K562 (cell line): Measurements from ENCODE around the gene TRRAP.

Experiments used
- ARNT ChIP-seq, 2 experiments: fragments of 450-650 bp; IDR thresholded peaks; 2 replicates each; pipeline ENCODE4 v1.6.1; 2016; ENCODE audit warnings: mild to moderate bottlenecking in 1 of 2
- CHD7 ChIP-seq: fragments of 200-600 bp; sonication (generic); IDR thresholded peaks from one replicate; pipeline ENCODE4 v1.6.1; 2012; ENCODE audit warnings: mild to moderate bottlenecking, low read depth, low read length, inconsistent platforms
- FOXM1 ChIP-seq, 2 experiments: fragments of 450-650 bp in 1 of 2; sonication (generic) in 1 of 2; formaldehyde crosslinking in 1 of 2; IDR thresholded peaks; 2 replicates each; pipeline versions ENCODE4 v1.6.1 to v1.9.0; 2017 to 2022; ENCODE audit warnings: low read depth in 2 of 2, mild to moderate bottlenecking in 2 of 2, missing genetic modification reagents in 1 of 2, moderate library complexity in 1 of 2
- GABPA ChIP-seq: fragments of 200-800 bp; sonication (Bioruptor generic); conservative IDR thresholded peaks from 2 replicates; pipeline ENCODE4 v1.6.1; 2016; ENCODE audit warnings: low read depth, missing genetic modification characterization, missing compliant biosample characterization
- NRF1 ChIP-seq, 2 experiments: fragments of 450-650 bp; IDR thresholded peaks in 1 of 2; conservative IDR thresholded peaks in 1 of 2; 2 replicates each; pipeline ENCODE4 v1.6.1; 2014; ENCODE audit warnings: mild to moderate bottlenecking in 2 of 2
- YY1 ChIP-seq, 3 experiments: IDR thresholded peaks; 2 replicates each; pipeline ENCODE4 v1.6.1; 2011; ENCODE audit warnings: low read length in 2 of 3, mild to moderate bottlenecking in 2 of 3, moderate library complexity in 2 of 3, borderline replicate concordance in 1 of 3, control low read depth in 1 of 3, low read depth in 1 of 3; ENCODE audit not compliant: insufficient read depth in 3 of 3, insufficient replicate concordance in 2 of 3, control insufficient read depth in 1 of 3, insufficient read length in 1 of 3; ENCODE audit errors: extremely low read depth in 1 of 3
- TF ChIP-seq, protein P1 (sequence below), 3 experiments: IDR thresholded peaks in 2 of 3; conservative IDR thresholded peaks in 1 of 3; 2 replicates each; pipeline ENCODE4 v1.5.1; 2011 to 2012; ENCODE audit warnings: low read length in 3 of 3, mild to moderate bottlenecking in 3 of 3, control low read depth in 2 of 3, improper control_type of control experiment in 1 of 3, inconsistent platforms in 1 of 3, low read depth in 1 of 3, mixed read lengths in 1 of 3, moderate library complexity in 1 of 3; ENCODE audit not compliant: insufficient read depth in 2 of 3
- TF ChIP-seq, protein P2 (sequence below): IDR thresholded peaks from 2 replicates; pipeline ENCODE4 v1.6.1; 2012; ENCODE audit warnings: low read depth, low read length, improper control_type of control experiment, borderline replicate concordance

DNA sequence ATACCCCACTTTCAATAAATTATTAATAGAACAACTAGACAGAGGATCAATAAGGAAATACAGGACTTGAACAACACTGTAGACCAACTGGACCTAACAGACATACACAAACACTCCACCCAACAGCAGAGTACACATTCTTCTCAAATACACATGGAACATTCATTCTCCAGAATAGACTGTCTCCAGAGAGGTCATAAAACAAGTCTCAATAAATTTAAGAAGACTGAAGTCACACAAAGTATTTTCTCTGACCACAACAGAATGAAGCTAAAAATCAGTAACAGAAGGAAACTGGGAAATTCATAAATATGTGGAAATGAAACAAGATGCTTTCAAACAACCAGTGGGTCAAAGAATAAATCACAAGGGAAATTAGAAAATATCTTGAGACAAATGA lies 145.7 kb downstream of the TRRAP start:
- TF ChIP-seq YY1 (IDR thresholded peaks at IDR 0.05; ENCODE audit: borderline replicate concordance in 1 of 3, control insufficient read depth in 1 of 3, extremely low read depth in 1 of 3, insufficient read depth in 3 of 3, insufficient read length in 1 of 3, insufficient replicate concordance in 2 of 3, low read depth in 1 of 3, low read length in 2 of 3) (no peak), GABPA (tag) (no peak), NRF1 (conservative IDR thresholded peaks at IDR 0.05 in 1 of 2, IDR thresholded peaks at IDR 0.05 in 1 of 2) (no peak), FOXM1 (IDR thresholded peaks at IDR 0.05; ENCODE audit: low read depth) (no peak), FOXM1 (CRISPR knock-in tag; IDR thresholded peaks at IDR 0.05; ENCODE audit: low read depth) (no peak), ARNT (IDR thresholded peaks at IDR 0.05) (no peak), CHD7 (no peak)
- TF ChIP-seq, protein P1, sequence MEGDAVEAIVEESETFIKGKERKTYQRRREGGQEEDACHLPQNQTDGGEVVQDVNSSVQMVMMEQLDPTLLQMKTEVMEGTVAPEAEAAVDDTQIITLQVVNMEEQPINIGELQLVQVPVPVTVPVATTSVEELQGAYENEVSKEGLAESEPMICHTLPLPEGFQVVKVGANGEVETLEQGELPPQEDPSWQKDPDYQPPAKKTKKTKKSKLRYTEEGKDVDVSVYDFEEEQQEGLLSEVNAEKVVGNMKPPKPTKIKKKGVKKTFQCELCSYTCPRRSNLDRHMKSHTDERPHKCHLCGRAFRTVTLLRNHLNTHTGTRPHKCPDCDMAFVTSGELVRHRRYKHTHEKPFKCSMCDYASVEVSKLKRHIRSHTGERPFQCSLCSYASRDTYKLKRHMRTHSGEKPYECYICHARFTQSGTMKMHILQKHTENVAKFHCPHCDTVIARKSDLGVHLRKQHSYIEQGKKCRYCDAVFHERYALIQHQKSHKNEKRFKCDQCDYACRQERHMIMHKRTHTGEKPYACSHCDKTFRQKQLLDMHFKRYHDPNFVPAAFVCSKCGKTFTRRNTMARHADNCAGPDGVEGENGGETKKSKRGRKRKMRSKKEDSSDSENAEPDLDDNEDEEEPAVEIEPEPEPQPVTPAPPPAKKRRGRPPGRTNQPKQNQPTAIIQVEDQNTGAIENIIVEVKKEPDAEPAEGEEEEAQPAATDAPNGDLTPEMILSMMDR (IDR thresholded peaks at IDR 0.05 in 2 of 3, conservative IDR thresholded peaks at IDR 0.05 in 1 of 3; ENCODE audit: insufficient read depth in 2 of 3, low read depth in 1 of 3, low read length in 3 of 3) = no peak
- TF ChIP-seq, protein P2, sequence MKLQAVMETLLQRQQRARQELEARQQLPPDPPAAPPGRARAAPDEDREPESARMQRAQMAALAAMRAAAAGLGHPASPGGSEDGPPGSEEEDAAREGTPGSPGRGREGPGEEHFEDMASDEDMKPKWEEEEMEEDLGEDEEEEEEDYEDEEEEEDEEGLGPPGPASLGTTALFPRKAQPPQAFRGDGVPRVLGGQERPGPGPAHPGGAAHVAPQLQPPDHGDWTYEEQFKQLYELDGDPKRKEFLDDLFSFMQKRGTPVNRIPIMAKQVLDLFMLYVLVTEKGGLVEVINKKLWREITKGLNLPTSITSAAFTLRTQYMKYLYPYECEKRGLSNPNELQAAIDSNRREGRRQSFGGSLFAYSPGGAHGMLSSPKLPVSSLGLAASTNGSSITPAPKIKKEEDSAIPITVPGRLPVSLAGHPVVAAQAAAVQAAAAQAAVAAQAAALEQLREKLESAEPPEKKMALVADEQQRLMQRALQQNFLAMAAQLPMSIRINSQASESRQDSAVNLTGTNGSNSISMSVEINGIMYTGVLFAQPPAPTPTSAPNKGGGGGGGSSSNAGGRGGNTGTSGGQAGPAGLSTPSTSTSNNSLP = no peak
